Skin epidermis (tissue), 12 donors: Measurements from ENCODE around the gene DTYMK.

Experiments
- H3K27ac ChIP-seq, 21 experiments: fragments of 200-600 bp; sonication (generic) in 11 of 21; one replicate each; pipeline ENCODE4 v1.5.0; 2020; ENCODE audit warnings: mild to moderate bottlenecking in 3 of 21, inconsistent platforms in 2 of 21, moderate library complexity in 2 of 21
- H3K4me3 ChIP-seq, 7 experiments: fragments of 200-600 bp; sonication (generic) in 2 of 7; one replicate each; pipeline ENCODE4 v1.5.0; 2020; ENCODE audit warnings: inconsistent platforms in 2 of 7, mild to moderate bottlenecking in 2 of 7, moderate library complexity in 1 of 7

The DTYMK gene

GRCh38 chr2:241633561-241633960 is 53.1 kb downstream of the DTYMK start:
- H3K4me3 ChIP-seq: no peak overlapping the region
- H3K27ac ChIP-seq: no peak overlapping the region

DNA sequence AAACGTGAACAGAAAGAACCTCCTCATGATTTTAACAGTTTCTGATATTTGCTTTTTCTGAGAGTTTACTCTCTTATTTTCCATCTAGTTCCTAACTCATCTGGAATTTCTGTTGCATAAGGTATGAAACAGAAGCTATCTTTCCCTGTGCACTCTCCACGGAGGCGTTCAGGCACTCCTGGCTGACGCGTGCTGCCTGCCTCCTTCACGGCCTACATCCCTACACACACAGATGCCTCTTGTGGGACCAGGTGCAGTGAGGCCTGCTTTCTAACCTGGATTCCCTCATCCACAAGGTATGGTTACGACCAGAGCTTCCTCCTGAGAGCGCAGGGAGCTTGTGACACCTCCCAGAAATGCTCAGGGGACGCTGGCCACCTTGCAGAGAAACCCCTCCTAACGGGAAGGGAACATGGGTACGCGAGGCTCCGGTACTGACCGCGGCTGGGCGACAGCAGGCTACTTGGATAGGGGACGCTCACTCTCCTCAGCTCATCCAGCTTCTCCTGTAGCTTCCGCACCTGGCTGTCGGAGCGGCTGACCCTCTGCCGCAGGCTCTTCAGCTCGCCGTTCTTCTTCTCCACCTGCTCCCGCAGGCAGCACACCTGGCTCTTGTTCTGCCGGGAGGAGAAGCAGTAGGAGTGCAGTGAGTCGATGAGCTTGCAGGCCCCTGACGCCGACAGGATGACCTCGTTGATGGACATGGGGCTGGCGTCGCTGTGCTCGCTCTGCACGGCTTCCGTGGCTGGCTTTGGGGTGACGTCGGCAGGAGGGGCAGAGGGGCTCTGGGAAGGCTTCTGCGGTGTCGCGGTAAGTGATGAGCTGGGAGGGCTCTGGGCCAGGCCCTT is 53.9 kb downstream of the DTYMK start:
- no peak overlapping the region for H3K4me3 ChIP-seq
- H3K27ac ChIP-seq: no peak overlapping the region

- no peak overlapping the region for H3K27ac ChIP-seq
Observed at GRCh38 chr2:241629762-241630435, 56.7 kb downstream of the DTYMK start.

GRCh38 chr2:241627675-241628074 is 58.9 kb downstream of the DTYMK start:
- Histone ChIP-seq H3K4me3 (no peak overlapping the region), H3K27ac (no peak overlapping the region)

More at GRCh38 chr2:241629762-241630435, 56.7 kb downstream of the DTYMK start:
- no peak overlapping the region for H3K4me3 ChIP-seq
